ENCODE data around the gene FHIT. TPM values are rescaled to one million over a fixed set of nuclear protein-coding genes. Genes with fewer than 3 reads are reported as not detected.

Gene FHIT
- total RNA-seq, 4 donors from 2014 or later, result 4.4 to 10.6 (median 8.4) TPM

DNA sequence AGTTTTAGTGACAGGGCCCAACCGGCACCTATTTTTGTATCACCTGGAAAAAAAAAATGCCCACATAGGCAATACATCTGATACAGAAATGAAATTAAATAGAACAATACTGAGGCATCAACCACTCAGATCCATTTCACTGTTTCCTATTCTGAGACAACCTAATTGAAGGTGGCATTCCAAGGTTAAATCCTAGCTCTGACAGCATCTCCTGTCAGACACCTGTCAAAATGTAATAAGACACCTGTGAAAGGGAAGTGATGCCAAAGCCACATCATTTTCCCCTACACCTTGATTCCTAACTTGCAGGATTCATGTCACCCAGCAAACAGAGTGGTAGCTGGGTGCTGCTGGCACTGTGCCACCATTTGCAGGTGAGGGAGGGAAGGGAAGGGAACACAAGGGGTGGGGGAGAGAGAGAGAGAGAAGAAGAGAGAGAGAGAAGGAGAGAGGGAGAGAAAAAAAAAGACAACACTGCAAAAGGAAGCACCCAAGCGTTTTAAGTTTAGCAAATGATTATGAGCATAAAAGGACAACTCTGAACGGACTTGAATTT is 1156.8 kb downstream of the FHIT start:
- TF ChIP-seq, protein P1, sequence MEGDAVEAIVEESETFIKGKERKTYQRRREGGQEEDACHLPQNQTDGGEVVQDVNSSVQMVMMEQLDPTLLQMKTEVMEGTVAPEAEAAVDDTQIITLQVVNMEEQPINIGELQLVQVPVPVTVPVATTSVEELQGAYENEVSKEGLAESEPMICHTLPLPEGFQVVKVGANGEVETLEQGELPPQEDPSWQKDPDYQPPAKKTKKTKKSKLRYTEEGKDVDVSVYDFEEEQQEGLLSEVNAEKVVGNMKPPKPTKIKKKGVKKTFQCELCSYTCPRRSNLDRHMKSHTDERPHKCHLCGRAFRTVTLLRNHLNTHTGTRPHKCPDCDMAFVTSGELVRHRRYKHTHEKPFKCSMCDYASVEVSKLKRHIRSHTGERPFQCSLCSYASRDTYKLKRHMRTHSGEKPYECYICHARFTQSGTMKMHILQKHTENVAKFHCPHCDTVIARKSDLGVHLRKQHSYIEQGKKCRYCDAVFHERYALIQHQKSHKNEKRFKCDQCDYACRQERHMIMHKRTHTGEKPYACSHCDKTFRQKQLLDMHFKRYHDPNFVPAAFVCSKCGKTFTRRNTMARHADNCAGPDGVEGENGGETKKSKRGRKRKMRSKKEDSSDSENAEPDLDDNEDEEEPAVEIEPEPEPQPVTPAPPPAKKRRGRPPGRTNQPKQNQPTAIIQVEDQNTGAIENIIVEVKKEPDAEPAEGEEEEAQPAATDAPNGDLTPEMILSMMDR (IDR thresholded peaks at IDR 0.05; ENCODE audit: low read depth), result no peak

DNA sequence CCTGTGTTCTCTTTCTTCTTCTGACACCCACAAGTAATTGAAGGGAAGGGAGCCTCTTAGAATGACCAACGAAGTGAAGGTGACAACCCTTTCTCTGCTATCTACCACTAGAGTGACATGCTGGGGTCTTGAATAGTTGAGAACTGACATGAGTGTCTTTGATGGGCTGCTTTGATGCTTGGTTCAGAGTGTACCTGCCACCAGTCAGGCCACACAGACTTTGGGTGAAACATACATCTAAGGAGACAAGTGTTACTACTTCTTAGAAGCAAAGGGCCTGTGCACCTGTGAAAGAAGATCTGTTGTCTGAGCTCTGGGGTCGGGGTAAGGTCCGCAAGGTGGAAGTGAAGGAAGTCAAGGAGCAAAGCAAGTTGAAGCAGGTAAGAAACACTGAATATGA is 1160.7 kb downstream of the FHIT start:
- TF ChIP-seq, protein P1 (IDR thresholded peaks at IDR 0.05; ENCODE audit: low read depth), result no peak

DNA sequence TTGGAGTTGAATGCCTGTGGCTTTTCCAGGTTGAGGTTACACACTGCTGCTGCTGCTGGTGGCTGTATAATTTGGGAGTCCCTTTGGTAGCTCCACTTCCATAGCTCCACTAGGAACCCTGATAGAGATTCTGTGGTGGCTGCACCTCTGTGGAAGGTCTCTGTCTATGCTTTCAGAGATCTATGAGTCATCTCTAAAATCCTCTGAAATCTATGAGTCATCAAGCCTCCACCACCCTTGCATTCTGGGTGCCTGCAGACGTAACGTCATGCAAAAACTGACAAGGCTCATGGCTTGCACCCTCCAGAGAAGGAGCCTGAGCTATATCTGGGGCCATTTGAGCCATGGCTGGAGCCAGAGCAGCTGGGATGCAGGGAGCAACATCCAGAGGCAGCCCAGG is 1164.4 kb downstream of the FHIT start:
- TF ChIP-seq, protein P1 (IDR thresholded peaks at IDR 0.05; ENCODE audit: low read depth), result no peak

DNA sequence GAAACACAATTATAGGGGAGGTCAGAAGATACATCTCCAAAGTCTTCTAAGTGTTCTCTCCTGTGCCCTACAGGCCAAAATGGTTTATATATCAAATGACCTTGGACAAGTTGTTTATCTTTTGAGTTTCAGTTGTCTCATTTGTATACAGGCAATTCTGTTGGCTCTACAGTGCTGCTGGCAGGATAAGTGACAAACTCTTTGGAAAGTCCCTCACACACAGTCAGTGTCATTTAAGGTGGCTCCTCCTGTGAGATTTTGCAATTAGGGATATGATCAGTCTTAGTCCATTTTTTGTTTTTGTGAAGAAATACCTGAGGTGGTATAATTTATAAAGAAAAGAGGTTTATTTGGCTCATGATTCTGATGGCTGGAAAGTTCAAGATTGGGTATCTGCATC is 1165.6 kb downstream of the FHIT start:
- TF ChIP-seq, protein P1 (IDR thresholded peaks at IDR 0.05; ENCODE audit: low read depth), result no peak

DNA sequence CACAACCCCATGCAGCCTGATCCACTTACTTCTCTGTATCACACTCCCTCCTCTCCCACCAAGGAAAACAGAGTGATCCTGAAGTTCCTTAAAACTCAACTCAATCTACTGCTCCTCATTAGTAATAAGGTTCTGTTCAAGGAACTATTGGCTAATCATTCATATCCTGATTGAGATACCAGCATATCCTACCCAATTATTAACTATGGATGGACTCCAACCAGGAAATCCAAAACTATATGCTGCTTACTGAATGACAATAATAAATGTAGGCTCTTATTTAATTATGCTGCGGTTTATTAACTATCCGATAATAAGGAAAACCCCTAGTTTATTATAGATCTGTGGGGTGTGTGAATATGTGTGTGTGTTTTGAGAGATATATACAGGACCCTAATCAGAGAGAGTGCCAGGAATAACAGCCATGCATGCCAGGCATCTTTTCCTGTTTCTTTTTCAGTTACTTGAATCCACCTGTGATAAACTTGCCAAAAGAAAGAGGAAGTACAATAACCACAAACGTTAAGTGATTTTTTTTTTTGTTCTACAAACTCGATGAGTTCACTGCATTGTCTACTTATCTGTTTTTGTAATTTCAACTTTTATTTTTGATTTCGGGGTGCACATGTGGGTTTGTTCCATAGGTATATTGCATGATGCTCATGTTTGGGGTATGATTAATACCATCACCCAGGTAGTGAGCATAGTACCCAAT is 1169.7 kb downstream of the FHIT start:
- TF ChIP-seq, protein P1 (IDR thresholded peaks at IDR 0.05; ENCODE audit: low read depth), result no peak

DNA sequence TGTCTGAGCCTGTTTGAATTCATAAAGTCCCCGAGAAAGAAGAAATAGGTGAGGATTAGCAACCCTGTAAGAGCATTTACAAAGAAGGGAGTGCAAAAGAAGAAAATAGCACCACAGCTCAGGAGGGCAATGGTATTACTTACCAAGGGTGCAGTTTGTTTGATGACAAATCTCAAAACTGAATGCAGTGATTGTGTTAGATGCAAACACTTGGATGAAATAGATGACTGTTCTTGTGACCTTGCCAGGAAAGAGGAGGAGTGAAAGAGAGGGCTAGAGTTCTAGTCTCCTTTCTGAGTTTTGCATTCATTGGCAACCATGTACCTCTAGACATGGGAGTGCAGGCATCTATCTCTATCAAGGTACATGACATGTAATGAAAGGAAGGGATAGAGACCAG is 1170.6 kb downstream of the FHIT start:
- TF ChIP-seq, protein P1 (IDR thresholded peaks at IDR 0.05; ENCODE audit: low read depth), result no peak

DNA sequence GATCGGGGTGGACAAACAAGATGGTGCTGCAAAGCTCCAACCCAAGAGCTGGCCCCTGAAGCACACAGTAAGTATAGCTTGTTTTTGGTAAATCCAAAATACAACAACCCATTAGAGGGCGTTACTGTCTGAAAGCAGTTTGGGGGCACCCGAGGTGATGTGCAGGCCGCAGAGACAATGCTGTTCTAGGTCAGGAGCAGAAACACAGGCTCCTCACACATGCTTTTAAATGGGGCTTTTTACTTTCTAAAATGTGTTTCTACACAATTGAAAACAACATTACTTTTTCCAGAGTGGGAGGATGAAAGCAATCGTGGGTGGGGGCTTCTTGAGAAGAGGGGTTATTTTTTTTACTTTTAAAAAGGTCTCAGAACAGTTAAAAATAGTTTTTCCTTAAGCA is 1172.2 kb downstream of the FHIT start:
- TF ChIP-seq, protein P1 (IDR thresholded peaks at IDR 0.05; ENCODE audit: low read depth), result no peak

Data from subcutaneous adipose tissue (tissue), 4 donors.